H1 (cell line): Measurements from ENCODE around the gene OR13G1. TPM values are rescaled to one million over a fixed set of nuclear protein-coding genes. Genes with fewer than 3 reads are reported as not detected.

Experiments used
- RNF2 ChIP-seq: fragments of 200-900, 300-1000 bp; sonication (generic); IDR thresholded peaks from 2 replicates; pipeline ENCODE4 v1.7.1; 2016; ENCODE audit warnings: borderline replicate concordance, low read depth, mild to moderate bottlenecking, antibody characterized with exemption, low read length; ENCODE audit not compliant: poor library complexity, severe bottlenecking; ENCODE audit errors: missing control alignments
- SIX5 ChIP-seq: IDR thresholded peaks from 2 replicates; pipeline ENCODE4 v1.6.1; 2011; ENCODE audit warnings: mild to moderate bottlenecking, low read depth, low read length
- polyA plus RNA-seq, 7 experiments: library from polyadenylated mRNA; depleted of rRNA in 3 of 7; stranded (reverse) in 5 of 7; unstranded in 2 of 7; fragments of >200 nt in 5 of 7; fragments of 200-250 nt in 2 of 7; gene quantifications; 1 replicate in 5 of 7; 2 replicates in 1 of 7; 4 replicates in 1 of 7; pipeline versions ENCODE4 v1.2.1 to v1.2.3, GENCODE V29; 2011 to 2013; ENCODE audit warnings: missing spikeins in 2 of 7, mixed read lengths in 2 of 7
- total RNA-seq: library from RNA; stranded (reverse); fragmentation: NEBNext Ultra II Directional; extraction: Animal tissue kit (Norgen Biotek cat#: 25700); gene quantifications from 2 replicates; pipeline ENCODE4 v1.2.1, GENCODE V29; 2021
- TF ChIP-seq, protein P1 (sequence below): fragments of 300-600 bp; sonication (generic); IDR thresholded peaks from 2 replicates; pipeline ENCODE4 v1.7.1; 2012; ENCODE audit warnings: low read length, moderate library complexity, mild to moderate bottlenecking, inconsistent platforms; ENCODE audit not compliant: insufficient replicate concordance

OR13G1 gene
- total and polyA plus RNA-seq, 2 of the 8 experiments (the other 6 are each of a cell fraction or from before 2014, with no cell fraction given) = not detected

DNA sequence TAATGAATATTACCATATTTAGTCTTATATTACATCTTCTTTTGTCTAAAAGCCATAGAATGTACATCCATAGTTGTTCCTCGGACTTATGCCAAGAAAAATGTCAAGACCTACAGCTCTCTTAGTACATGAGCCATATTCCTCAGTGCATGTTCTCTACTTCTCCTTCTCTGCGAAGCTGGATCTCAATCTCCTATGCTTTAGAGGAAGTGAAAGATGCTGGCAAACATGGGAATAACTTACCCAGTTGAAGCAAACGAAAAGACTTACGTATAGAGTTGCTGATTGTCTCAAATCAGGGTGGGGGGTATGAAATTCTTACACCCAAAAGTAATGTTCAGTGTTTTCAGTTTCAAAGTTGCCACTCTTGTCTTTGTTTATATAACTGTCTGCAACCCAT lies 32.7 kb downstream of the OR13G1 start (continued):
- TF ChIP-seq, protein P1, sequence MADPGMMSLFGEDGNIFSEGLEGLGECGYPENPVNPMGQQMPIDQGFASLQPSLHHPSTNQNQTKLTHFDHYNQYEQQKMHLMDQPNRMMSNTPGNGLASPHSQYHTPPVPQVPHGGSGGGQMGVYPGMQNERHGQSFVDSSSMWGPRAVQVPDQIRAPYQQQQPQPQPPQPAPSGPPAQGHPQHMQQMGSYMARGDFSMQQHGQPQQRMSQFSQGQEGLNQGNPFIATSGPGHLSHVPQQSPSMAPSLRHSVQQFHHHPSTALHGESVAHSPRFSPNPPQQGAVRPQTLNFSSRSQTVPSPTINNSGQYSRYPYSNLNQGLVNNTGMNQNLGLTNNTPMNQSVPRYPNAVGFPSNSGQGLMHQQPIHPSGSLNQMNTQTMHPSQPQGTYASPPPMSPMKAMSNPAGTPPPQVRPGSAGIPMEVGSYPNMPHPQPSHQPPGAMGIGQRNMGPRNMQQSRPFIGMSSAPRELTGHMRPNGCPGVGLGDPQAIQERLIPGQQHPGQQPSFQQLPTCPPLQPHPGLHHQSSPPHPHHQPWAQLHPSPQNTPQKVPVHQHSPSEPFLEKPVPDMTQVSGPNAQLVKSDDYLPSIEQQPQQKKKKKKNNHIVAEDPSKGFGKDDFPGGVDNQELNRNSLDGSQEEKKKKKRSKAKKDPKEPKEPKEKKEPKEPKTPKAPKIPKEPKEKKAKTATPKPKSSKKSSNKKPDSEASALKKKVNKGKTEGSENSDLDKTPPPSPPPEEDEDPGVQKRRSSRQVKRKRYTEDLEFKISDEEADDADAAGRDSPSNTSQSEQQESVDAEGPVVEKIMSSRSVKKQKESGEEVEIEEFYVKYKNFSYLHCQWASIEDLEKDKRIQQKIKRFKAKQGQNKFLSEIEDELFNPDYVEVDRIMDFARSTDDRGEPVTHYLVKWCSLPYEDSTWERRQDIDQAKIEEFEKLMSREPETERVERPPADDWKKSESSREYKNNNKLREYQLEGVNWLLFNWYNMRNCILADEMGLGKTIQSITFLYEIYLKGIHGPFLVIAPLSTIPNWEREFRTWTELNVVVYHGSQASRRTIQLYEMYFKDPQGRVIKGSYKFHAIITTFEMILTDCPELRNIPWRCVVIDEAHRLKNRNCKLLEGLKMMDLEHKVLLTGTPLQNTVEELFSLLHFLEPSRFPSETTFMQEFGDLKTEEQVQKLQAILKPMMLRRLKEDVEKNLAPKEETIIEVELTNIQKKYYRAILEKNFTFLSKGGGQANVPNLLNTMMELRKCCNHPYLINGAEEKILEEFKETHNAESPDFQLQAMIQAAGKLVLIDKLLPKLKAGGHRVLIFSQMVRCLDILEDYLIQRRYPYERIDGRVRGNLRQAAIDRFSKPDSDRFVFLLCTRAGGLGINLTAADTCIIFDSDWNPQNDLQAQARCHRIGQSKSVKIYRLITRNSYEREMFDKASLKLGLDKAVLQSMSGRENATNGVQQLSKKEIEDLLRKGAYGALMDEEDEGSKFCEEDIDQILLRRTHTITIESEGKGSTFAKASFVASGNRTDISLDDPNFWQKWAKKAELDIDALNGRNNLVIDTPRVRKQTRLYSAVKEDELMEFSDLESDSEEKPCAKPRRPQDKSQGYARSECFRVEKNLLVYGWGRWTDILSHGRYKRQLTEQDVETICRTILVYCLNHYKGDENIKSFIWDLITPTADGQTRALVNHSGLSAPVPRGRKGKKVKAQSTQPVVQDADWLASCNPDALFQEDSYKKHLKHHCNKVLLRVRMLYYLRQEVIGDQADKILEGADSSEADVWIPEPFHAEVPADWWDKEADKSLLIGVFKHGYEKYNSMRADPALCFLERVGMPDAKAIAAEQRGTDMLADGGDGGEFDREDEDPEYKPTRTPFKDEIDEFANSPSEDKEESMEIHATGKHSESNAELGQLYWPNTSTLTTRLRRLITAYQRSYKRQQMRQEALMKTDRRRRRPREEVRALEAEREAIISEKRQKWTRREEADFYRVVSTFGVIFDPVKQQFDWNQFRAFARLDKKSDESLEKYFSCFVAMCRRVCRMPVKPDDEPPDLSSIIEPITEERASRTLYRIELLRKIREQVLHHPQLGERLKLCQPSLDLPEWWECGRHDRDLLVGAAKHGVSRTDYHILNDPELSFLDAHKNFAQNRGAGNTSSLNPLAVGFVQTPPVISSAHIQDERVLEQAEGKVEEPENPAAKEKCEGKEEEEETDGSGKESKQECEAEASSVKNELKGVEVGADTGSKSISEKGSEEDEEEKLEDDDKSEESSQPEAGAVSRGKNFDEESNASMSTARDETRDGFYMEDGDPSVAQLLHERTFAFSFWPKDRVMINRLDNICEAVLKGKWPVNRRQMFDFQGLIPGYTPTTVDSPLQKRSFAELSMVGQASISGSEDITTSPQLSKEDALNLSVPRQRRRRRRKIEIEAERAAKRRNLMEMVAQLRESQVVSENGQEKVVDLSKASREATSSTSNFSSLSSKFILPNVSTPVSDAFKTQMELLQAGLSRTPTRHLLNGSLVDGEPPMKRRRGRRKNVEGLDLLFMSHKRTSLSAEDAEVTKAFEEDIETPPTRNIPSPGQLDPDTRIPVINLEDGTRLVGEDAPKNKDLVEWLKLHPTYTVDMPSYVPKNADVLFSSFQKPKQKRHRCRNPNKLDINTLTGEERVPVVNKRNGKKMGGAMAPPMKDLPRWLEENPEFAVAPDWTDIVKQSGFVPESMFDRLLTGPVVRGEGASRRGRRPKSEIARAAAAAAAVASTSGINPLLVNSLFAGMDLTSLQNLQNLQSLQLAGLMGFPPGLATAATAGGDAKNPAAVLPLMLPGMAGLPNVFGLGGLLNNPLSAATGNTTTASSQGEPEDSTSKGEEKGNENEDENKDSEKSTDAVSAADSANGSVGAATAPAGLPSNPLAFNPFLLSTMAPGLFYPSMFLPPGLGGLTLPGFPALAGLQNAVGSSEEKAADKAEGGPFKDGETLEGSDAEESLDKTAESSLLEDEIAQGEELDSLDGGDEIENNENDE = no peak
- TF ChIP-seq SIX5 (no peak), RNF2 (no peak)
